ENCODE data around the gene WRAP73.

Gene WRAP73

GRCh38 chr1:3644273-3644672 lies 5.6 kb downstream of the WRAP73 start:
- DNase-seq = no peak

DNA sequence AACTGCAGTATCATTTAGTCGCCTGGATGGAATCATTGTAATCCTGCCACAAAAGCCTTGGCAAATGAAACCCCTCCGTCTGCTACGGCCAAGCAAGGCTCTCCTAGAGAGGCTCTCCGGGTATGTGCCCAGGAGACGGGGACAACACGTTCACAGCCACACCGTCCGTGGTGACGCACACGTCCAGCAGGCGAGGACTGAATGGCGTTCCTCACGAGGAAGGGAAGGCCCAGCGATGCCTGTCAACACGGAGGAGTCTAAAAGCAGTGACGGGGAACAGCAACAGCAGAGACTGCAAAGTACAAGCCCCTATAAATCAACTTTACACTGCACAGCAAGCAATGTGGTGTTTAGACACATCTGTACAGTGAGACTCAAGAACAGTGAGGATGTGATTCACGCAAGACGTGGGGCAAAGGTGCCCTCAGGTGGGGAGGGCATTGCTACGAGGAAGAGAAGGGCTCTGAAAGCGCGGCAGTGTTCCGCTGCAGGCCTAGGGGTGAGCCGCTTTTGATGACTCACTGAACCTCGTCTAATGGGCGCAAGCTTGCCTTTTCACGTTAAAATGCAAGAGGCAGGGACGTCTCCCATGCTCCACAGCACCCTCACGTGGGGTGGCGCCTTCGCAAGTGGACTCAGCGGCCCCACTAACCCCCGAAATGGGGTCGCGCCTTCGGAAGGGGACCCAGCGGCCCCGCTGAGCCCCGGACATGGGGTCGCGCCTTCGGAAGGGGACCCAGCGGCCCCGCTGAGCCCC lies 6.8 kb downstream of the WRAP73 start:
- DNase-seq = no peak

DNA sequence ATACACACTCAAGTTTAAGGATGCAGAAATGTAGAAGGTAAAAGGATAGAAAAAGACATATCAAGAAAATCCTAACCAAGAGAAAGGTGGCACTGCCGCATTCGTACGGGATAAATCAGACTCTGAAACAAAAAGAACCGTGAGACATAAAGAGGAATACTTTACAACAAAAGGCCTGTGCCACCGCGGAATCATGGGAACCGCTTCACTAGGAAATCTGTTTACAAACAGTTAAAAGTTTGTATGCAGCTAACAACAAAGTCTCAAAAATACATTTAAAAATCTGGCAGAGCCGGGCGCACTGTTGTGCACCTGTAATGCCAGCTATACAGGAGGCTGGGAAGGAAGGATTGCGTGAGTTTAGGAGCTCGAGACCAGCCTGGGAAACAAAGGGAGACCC lies 8.1 kb downstream of the WRAP73 start:
- DNase-seq = no peak

- no peak for DNase-seq
Measured at GRCh38 chr1:3641046-3641760, 8.7 kb downstream of the WRAP73 start.

- DNase-seq = no peak
Measured at GRCh38 chr1:3640121-3640837, 9.6 kb downstream of the WRAP73 start.

GRCh38 chr1:3639397-3639911 lies 10.4 kb downstream of the WRAP73 start:
- no peak for DNase-seq

GRCh38 chr1:3638676-3639075 lies 11.2 kb downstream of the WRAP73 start:
- DNase-seq = no peak

- no peak for DNase-seq
Measured at GRCh38 chr1:3638027-3638426, 11.9 kb downstream of the WRAP73 start.

DNA sequence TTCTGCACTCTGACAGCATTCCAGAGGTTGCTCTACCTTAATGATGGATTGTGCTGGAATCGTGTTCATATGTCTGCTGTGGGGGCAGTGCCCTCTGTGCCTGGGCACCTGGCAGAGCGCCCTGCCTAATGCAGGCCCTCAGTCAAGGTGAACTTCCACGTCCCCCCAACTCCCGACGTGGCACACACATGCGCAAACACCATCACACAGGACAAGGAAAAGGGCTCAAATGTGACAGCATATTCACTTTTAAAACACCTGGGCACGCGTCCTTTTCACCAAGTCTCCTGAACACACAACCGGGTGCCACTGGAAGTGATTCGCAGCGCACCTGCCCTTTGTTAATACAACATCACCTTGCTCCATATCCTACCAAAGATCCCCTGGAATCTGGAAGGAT lies 13.4 kb downstream of the WRAP73 start:
- DNase-seq = no peak

DNA sequence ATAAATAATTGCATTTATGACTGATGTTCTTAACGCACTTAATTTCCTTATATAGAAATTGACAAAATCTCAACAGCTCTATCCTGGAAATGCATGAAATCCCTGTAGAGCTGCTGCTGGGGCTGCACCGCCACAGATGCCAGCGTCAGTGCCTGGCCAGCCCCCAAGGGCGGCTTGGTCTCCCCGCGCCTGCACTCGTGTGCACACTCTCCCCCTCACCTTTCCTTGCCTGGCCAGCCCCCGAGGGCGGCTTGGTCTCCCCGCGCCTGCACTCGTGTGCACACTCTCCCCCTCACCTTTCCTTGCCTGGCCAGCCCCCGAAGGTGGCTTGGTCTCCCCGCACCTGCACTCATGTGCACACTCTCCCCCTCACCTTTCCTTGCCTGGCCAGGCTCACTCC lies 13.8 kb downstream of the WRAP73 start:
- DNase-seq = no peak

- no peak for DNase-seq
Measured at GRCh38 chr1:3634059-3634800, 15.7 kb downstream of the WRAP73 start.

DNA sequence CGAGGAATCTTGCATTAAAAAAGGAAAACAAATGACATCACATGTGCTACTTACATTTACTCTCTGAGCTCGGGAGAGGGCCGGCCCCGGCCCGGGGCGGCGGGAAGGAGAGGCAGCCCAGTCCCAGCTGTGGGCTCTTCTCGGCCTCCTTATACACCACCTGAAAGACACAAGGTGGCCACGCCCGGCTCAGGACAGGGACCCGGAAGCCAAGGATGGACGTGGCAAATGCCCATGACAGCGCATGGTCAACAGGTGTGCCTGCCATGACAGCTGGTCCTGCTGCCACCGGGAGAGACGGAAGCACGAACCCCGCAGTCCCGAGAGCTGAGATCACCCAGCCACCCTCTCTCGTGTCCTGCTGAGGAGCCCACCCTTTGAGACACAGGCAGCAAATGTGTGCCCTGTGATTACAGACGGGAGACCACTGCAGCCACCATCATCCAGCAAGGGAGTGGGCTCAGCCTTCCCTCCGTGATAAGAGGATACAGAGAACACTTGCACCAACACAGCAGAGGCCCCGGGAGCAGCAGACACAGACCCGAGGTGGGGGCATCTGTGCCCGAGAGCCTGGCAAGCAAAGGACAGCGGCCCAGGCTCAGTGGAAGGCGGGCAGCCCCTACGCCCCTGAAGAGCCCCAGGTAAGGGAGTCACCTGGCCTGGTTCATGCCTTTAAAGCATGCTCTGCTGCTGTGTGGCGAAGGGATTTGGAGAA lies 16.4 kb downstream of the WRAP73 start:
- DNase-seq = no peak

DNA sequence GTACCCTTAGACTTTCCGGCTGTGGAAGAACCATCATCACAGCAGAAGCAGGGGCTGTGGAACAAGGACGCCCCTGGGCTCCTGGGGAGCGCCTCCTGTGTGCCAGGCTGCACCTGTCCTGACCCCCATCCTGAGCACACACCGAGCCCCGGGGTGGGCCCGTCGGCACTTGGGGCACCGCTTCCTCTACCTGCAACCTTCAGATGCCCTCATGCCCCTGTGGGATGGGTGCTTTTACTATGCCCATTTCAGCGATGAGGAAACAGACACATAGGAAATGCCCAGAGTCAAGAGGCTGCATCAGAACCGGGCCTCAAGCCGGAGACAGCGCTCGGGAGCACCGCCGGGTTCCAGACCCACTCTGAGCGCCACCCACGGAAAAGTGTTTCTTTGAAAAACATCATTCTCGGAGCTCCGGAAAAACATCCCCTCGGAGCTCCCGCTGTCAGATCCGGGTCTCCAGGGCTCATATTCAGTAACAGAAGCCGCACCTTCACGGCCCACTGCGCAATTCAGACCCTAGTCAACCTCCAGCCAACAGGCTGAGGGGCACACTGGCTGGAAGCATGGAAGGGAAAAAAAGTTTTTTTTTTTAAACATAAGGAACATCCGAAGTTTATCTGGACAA lies 17.1 kb downstream of the WRAP73 start:
- no peak for DNase-seq

DNA sequence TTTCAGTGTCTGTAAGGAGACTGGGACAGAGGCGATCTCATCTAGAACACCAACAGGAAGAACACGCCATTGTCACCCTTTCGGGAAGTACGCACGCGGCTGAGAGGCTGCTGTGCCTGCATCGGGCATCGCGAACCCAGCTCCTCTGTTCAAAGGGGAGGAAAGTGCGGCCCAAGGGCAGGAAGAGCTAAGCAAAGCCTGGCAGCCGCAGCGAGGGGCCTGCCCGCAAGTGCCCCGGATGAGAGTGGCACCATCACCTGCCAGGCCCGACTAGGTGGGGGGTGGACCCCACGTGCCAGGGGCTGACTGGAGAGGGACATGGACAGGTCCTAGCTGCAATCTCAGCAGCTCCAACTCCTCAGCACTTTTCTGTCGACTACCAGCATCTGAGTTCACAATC lies 17.6 kb downstream of the WRAP73 start:
- no peak for DNase-seq

DNA sequence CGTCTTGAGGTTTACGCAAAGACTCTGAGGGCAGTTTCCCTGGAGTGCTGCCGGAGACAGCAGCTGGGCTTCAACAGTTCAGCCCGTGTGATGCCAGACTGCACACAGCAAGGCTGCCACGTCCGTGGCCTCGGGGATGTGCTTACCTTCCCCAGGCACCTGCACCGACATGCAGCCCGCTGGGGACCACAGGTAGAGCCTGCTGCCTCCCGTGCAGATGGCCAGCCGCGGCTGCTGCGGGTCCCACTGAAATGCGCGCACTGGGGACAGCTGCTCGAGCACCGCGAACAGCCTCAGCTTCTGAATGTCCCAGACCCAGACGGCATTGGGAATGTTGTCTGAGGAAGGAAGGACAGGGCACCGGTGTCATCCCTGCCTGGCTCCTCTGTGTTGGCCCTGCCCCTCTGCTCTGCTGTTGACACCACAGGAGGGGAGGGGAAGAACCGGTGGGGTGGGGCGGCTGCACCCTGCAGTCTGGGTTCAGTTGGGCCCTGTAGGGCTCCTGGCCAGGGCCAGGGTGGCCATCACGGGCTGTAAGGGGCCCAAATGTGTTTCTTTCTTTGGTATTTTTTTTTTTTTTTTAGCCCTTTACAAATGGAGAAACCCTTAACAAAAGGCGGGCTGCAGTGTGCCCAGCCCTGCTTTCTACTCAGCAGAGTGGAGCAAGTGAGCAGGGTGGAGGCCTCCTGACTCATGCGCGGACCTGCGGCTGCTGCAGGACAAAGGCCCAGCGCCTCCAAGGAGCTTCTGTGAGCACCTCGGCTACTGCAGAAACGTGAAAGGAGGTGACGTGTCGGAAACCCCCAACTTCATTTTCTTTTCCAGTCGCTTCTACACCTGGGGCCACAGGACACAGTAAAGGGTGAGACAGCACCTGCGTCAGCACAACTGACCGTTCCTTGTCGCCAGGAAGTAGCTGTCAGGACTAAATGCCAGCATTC lies 18.3 kb downstream of the WRAP73 start:
- no peak for DNase-seq

DNA sequence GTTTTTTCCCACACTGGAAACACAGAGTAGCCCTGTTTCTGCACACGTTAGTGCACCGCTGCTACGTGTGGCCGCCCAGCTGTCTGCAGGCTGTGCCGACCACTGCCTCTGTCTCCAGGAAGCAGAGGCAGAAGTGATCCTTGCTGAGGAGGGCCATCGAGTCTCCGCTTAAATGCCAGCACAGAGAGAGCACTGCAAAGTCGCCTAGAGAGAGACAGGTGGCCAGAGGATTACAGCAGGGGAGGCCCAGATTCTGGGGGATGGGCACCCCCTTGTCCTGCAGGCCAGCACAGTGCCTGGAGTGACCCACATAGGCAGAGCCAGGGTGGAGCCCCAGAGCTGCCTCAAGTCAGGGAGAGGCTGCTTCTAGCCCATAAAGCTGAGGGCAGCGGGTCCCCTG lies 19.0 kb downstream of the WRAP73 start:
- DNase-seq = no peak

DNA sequence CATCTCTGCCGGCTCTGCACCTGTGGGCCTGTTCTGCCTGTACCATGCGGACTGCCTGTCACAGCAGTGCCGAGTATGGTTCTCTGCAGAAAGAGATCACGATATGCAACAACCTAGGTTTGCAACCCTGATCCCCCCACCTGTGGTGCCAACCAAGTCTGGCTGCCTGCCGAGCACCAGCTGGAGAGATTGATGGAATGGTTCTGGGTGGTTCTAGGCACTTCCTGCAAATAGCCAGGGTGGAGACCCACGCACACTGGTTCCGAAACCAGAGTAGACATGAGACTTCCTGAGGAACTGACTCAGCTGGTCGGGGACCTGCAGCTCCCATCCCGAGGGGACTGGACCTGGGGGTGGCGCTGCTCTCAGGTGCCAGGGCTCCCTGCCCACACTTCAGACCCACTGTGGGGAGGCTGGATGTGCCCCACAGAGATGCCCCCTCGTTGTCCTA lies 19.7 kb downstream of the WRAP73 start:
- DNase-seq = no peak

DNA sequence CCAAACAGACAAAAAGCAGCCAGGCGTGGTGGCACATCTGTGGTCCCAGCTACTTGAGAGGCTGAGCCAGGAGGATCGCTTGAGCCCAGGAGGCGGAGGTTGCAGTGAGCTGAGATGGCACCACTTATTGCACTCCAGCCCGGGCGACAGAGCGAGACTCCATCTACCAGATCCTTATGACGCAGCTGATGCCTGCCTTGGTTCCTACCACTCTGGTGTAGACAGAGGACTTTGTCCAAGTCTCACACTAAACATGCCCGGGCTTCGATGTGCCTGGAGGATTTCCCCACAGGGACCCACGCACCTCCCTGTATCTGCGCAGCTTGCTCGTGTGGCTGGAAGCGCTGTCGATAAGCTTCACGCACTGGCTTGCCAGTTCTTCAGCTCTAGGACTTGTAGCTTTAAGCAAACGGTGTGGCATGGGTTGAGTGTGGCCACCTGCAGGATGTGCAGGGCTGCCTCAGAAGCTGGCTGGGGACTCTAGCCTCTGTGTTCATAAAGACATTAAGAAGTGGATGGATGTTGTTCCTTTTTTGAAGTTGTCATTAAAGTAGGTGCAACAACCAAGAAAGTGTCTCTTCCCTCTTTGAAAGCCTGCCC lies 20.2 kb downstream of the WRAP73 start:
- DNase-seq = no peak

DNA sequence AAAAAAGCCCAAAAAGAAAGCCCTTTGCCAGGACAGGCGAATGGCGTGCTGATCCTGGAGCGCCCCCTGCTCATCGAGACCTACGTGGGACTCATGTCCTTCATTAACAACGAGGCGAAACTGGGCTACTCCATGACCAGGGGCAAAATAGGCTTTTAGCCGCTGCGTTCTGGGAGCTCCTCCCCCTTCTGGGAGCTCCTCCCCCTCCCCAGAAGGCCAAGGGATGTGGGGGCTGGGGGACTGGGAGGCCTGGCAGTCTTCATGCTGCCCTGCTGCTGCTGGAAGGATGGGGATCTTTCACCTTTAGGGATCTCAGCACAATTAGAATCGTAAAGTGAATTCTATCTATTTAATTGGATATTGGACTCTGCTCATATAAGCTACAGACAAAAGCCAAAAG lies 21.5 kb downstream of the WRAP73 start:
- no peak for DNase-seq

Data from DMS79 treated with DMSO at 0.1 percent for 48 hours (cell line).